Pancreas (tissue), 10 donors: Measurements from ENCODE around the gene PTPN1. TPM values are rescaled to one million over a fixed set of nuclear protein-coding genes. Genes with fewer than 3 reads are reported as not detected.
"Not testable (repeated sequence)": the region's sequence is repeated elsewhere in the genome, so short reads cannot be mapped to it uniquely, and the experiment has no call there.

Experiments used
- ATAC-seq, 4 donors: fragments of 200-7000 bp; cut with Tn5 transposase; one replicate each; pipeline versions ENCODE4 v1.8.0 to v1.9.1; 2020; ENCODE audit warnings: mild to moderate bottlenecking in 4 of 4, moderate library complexity in 4 of 4
- DNase-seq, 6 donors: peaks; one replicate each; pipeline ENCODE4 v3.0.0-alpha.2; 2020
- FAIRE-seq: peaks from 2 replicates; lab custom pipeline; 2012; peaks lifted over from hg19 to GRCh38; lab: Jason Lieb, UNC
- H3K27ac ChIP-seq, 4 donors: fragments of 200-600 bp; sonication (generic); 1 replicate in 3 of 4; 2 replicates in 1 of 4; pipeline versions ENCODE4 v1.5.0 to v1.8.0; 2020
- H3K27me3 ChIP-seq, 4 donors: fragments of 200-600 bp; one replicate each; pipeline ENCODE4 v1.8.0; 2021
- H3K36me3 ChIP-seq, 3 donors: fragments of 200-600 bp; sonication (generic) in 1 of 3; one replicate each; pipeline versions ENCODE4 v1.5.0 to v1.8.0; 2020 to 2021
- H3K4me1 ChIP-seq, 3 donors: fragments of 200-600 bp; one replicate each; pipeline ENCODE4 v1.8.0; 2021
- H3K4me3 ChIP-seq, 4 donors: fragments of 200-600 bp; sonication (generic) in 2 of 4; one replicate each; pipeline versions ENCODE4 v1.5.0 to v1.8.0; 2020 to 2021
- H3K9me3 ChIP-seq, 4 donors: fragments of 200-600 bp; one replicate each; pipeline ENCODE4 v1.8.0; 2021
- WGBS, 2 donors: extraction: QIAGEN DNeasy Blood & Tissue Kit; methylation state at CpG; one replicate each; pipeline ENCODE4 v1.1.7; 2013; 5-methylcytosine and 5-hydroxymethylcytosine counted together
- intact Hi-C, 3 donors: fragments of 100-400 bp; cut with DNase I; formaldehyde crosslinking; loops; one replicate each; pipeline versions ENCODE4 v1.11.1 to v1.14.2; 2022
- polyA plus RNA-seq, 2 donors: library from polyadenylated mRNA; stranded (reverse); fragments of 200-250 nt; gene quantifications; one replicate each; pipeline ENCODE4 v1.2.3, GENCODE V29; 2013
- total RNA-seq, 6 donors: library from RNA; stranded (reverse); fragmentation: NEBNext Ultra II Directional in 4 of 6; extraction: Animal tissue kit (Norgen Biotek cat#: 25700) in 4 of 6; gene quantifications; one replicate each; pipeline versions ENCODE4 v1.2.1 to v1.2.4, GENCODE V29; 2021 to 2023
- TF ChIP-seq, protein P1 (sequence below), 4 donors: fragments of 200-600 bp; sonication (generic) in 3 of 4; IDR thresholded peaks; one replicate each; pipeline versions ENCODE4 v1.5.0 to v1.8.0; 2021; ENCODE audit warnings: antibody characterized with exemption in 4 of 4
- donor health status: healthy with polysubstance abuse.
- donor health status: DM: no; HTN: no; CAD: no; lungs with moderate emphysema.
- donor health status: DM: no; HTN: no; CAD: no.
- donor health status: control.
- donor health status: control.
- donor health status: Bipolar disorder and iron deficiency.
- donor health status: DM: yes; HTN: yes; CAD: no.
- donor health status: DM: no; HTN: no; CAD: no.
- donor health status: DM: no; HTN: no; CAD: no.
- donor health status: DM: yes; HTN: yes; CAD: no.

Gene PTPN1
- total and polyA plus RNA-seq, 8 donors, result 6.0 to 12.4 (median 8.6) TPM

DNA sequence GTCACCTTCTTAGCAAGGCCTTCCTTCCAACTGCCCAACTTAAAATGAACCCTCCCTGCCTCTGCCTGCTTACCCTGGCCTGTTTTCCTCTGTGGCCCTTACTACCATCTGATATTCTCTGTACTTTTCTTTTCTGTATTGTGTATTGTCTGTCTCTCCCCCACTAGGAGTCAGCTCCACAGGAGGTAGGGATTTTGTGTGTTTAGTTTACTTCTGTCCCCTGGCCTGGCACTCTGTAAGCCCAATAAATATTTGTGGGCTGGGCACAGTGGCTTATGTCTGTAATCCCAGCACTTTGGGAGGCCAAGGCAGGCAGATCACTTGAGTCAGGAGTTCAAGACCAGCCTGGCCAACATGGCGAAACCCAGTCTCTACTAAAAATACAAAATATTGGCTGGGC is 108.4 kb downstream of the PTPN1 start:
- Histone ChIP-seq H3K9me3 (no peaks in the 10 kb centered on the region), H3K36me3 (no peaks in the 10 kb centered on the region), H3K4me3 (no peak overlapping the region), H3K27ac (no peak overlapping the region), H3K27me3 (no peaks in the 10 kb centered on the region), H3K4me1 (no peaks in the 10 kb centered on the region)
- TF ChIP-seq, protein P1, sequence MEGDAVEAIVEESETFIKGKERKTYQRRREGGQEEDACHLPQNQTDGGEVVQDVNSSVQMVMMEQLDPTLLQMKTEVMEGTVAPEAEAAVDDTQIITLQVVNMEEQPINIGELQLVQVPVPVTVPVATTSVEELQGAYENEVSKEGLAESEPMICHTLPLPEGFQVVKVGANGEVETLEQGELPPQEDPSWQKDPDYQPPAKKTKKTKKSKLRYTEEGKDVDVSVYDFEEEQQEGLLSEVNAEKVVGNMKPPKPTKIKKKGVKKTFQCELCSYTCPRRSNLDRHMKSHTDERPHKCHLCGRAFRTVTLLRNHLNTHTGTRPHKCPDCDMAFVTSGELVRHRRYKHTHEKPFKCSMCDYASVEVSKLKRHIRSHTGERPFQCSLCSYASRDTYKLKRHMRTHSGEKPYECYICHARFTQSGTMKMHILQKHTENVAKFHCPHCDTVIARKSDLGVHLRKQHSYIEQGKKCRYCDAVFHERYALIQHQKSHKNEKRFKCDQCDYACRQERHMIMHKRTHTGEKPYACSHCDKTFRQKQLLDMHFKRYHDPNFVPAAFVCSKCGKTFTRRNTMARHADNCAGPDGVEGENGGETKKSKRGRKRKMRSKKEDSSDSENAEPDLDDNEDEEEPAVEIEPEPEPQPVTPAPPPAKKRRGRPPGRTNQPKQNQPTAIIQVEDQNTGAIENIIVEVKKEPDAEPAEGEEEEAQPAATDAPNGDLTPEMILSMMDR (IDR thresholded peaks at IDR 0.05), result no peak
- intact Hi-C loops, result no loop called here
- DNase-seq (no peak), FAIRE-seq (no peak), ATAC-seq (no peak)
- WGBS, 2 donors, result 95 to 100% methylated on average over 1 of the region's 1 CpG

DNA sequence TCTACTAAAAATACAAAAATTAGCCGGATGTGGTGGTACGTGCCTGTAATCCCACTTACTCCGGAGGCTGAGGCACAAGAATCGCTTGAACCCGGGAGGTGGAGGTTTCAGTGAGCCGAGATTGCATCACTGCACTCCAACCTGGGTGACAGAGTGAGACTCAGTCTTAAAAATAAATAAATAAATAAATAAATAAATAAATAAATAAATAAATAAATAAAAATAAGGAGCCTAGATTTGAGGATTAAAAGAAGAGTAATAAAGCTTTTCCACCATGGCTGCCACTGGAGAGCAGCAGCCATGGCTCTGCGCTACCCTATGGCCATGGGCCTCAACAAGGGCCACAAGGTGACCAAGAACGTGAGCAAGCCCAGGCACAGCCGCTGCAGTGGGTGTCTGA is 110.3 kb downstream of the PTPN1 start:
- H3K4me1 ChIP-seq, H3K27ac ChIP-seq, H3K4me3 ChIP-seq, intact Hi-C loops, H3K27me3 ChIP-seq, H3K9me3 ChIP-seq, ATAC-seq, H3K36me3 ChIP-seq, DNase-seq, FAIRE-seq: not testable (repeated sequence)
- WGBS, 2 donors, result 93 to 95% methylated on average over 9 of the region's 9 CpGs

DNA sequence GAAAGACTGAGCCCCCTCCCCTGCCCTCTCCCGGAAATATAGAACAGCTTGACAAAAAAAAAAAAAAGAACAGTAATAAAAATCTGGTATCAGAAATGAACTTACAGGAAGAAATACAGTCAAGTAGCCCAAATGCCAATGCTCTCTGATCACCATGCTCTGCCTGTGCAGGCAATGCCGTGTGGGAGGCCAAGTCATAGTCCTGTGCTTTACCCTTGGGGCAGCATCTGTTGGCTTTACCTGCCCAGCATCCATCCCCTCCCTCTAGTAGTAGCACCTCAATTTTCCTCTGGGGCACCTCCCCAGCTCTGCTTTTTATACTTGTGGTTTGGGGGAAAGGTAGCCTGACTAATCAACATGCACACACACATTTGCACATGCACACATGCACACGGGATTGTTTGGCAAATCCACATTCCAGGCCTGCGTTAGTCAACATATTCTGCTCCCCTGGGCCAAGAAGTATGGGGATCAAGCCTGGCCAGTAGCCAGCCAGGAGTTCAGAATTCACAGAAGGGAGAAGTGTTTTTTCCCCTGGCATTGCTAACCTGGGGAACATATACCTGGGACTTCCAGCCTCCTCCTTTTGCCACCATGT is 111.0 kb downstream of the PTPN1 start:
- no peak for FAIRE-seq
- H3K4me1 ChIP-seq, result peaks cover 0 to 13% (median 0%) of the 10 kb centered on the region in 3 donors
- no peaks in the 10 kb centered on the region for H3K27me3 ChIP-seq
- no peaks in the 10 kb centered on the region for H3K36me3 ChIP-seq
- TF ChIP-seq, protein P1 (IDR thresholded peaks at IDR 0.05), result no peak
- no peak for DNase-seq
- no peak for ATAC-seq
- 81 to 85% methylated on average over 4 of the region's 4 CpGs for WGBS, 2 donors
- H3K27ac ChIP-seq, result no peak overlapping the region
- H3K4me3 ChIP-seq, result no peak overlapping the region
- H3K9me3 ChIP-seq, result no peaks in the 10 kb centered on the region
- intact Hi-C loops, result no loop called here

DNA sequence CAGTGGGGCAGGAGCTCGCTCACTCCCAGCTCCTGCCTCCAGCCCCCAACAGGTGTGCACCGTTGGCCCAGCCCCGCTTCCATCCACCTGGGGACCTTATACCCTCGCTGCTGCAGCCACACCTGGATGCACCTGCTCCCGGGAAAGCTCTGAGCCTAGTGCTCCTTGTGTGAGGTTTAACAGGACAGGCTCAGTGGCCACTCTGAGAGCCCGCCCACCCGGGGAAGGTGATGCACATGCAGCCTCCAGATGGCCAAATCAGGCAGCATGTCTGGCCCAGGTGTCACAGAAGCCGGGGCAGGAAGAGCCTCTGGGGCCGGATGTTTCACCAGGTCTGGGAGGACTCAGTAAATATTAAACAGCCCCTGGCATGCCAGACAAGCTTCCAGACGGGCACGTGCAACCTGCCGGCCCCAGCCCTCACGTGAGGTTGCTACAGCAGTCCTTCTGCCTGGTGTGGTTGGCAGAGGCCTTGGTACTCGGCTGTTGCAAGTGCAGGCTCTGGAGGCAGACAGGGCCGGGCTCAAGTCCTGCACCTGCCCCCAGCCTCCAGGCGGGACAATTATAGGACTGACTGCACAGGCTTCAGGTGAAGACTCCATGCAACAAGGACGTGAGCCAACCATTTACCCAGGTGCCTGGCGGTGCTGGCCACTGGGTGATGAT is 114.3 kb downstream of the PTPN1 start:
- H3K4me3 ChIP-seq, result no peak overlapping the region
- ATAC-seq, result peak; percentile 70 to 83 (median 78)
- peak overlapping the region in 3 of 4 donors; percentile 26 to 58 (median 58) for H3K27ac ChIP-seq
- H3K36me3 ChIP-seq, result no peaks in the 10 kb centered on the region
- TF ChIP-seq, protein P1 (IDR thresholded peaks at IDR 0.05), result no peak
- WGBS, 2 donors, result 48 to 60% methylated on average over 18 of the region's 18 CpGs
- peaks cover 0 to 13% (median 0%) of the 10 kb centered on the region in 3 donors for H3K4me1 ChIP-seq
- peak in 5 of 6 donors; percentile 55 to 81 (median 72) for DNase-seq
- H3K9me3 ChIP-seq, result no peaks in the 10 kb centered on the region
- H3K27me3 ChIP-seq, result no peaks in the 10 kb centered on the region
- intact Hi-C loops, result no loop called here
- no peak for FAIRE-seq

DNA sequence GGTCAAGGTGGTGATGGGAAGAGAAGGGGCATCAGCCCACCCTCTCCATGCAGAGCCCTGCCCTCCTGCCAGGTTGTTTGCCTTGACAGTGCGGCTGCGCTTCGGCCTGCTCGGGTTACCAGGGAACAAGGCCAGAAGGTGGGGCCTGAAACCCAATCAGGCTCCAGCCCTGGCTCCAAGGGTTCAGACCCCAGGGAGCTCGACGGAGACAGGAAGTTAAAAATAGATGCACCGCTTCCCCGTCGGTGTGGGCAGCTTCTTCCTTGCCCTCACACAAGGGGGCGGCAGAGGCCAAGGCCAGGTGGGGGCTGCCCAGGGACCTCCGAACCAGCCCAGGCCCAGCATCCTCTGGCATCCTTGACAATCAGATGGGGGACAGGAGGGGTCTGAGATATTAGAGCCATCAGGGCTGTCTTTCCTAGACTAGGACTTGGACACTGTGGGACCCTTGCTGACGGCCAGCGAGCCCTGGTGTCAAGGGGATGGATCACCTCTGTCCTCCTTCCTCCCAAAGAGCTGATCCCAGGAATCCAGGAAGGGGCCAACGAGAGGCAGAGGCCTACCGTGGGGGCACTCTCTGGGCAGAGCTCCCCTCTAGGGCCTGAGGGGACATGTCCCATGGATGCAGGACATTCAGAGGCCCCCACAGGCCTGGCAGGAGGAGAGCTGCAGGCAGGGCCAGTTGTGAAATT is 115.9 kb downstream of the PTPN1 start:
- Histone ChIP-seq H3K4me1 (peaks cover 0 to 13% (median 0%) of the 10 kb centered on the region in 3 donors), H3K9me3 (no peaks in the 10 kb centered on the region), H3K36me3 (no peaks in the 10 kb centered on the region), H3K4me3 (no peak overlapping the region), H3K27me3 (no peaks in the 10 kb centered on the region), H3K27ac (peak overlapping the region in 2 of 4 donors; percentile 8 to 58)
- peak in 3 of 4 donors; percentile 33 to 53 (median 49) for ATAC-seq
- DNase-seq, result peak in 3 of 6 donors; percentile 34 to 75 (median 54)
- intact Hi-C loops, result no loop called here
- TF ChIP-seq, protein P1 (IDR thresholded peaks at IDR 0.05), result peak in 1 of 4 donors; percentile 37
- FAIRE-seq, result no peak
- 35 to 37% methylated on average over 15 of the region's 15 CpGs for WGBS, 2 donors
